Measurements from ENCODE around the gene RRAS.

GRCh38 chr19:49662011-49662410, 22.1 kb upstream of the RRAS start:
- TF ChIP-seq, protein P1, sequence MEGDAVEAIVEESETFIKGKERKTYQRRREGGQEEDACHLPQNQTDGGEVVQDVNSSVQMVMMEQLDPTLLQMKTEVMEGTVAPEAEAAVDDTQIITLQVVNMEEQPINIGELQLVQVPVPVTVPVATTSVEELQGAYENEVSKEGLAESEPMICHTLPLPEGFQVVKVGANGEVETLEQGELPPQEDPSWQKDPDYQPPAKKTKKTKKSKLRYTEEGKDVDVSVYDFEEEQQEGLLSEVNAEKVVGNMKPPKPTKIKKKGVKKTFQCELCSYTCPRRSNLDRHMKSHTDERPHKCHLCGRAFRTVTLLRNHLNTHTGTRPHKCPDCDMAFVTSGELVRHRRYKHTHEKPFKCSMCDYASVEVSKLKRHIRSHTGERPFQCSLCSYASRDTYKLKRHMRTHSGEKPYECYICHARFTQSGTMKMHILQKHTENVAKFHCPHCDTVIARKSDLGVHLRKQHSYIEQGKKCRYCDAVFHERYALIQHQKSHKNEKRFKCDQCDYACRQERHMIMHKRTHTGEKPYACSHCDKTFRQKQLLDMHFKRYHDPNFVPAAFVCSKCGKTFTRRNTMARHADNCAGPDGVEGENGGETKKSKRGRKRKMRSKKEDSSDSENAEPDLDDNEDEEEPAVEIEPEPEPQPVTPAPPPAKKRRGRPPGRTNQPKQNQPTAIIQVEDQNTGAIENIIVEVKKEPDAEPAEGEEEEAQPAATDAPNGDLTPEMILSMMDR (IDR thresholded peaks at IDR 0.05): no peak
- TF ChIP-seq POLR2A (IDR thresholded peaks at IDR 0.05): no peak

Measured in adrenal gland (tissue), 5 donors.